GM21717 (cell line): ENCODE data around the gene SLC35E4.
A peak's percentile ranks its signal among the peaks of the same experiment; 100 is the strongest.
"Not testable (repeated sequence)": the region's sequence is repeated elsewhere in the genome, so short reads cannot be mapped to it uniquely, and the experiment has no call there.

ENCODE experiments used
- ATAC-seq: cut with Tn5 transposase; IDR thresholded peaks from one replicate; pipeline ENCODE4 v1.9.1; 2021; ENCODE audit warnings: mild to moderate bottlenecking, moderate library complexity; ENCODE audit not compliant: unreplicated experiment

SLC35E4 gene

GRCh38 chr22:30649430-30650007 is 13.9 kb downstream of the SLC35E4 start:
- ATAC-seq: peak; percentile 74

- ATAC-seq: no peak
Measured at GRCh38 chr22:30650508-30651116, 15.0 kb downstream of the SLC35E4 start.

- no peak for ATAC-seq
Measured at GRCh38 chr22:30652852-30653251, 17.3 kb downstream of the SLC35E4 start.

- ATAC-seq: no peak
Measured at GRCh38 chr22:30654361-30654760, 18.8 kb downstream of the SLC35E4 start.

GRCh38 chr22:30655532-30655931 is 20.0 kb downstream of the SLC35E4 start:
- ATAC-seq: no peak

- no peak for ATAC-seq
Measured at GRCh38 chr22:30662040-30662439, 26.5 kb downstream of the SLC35E4 start.

GRCh38 chr22:30664798-30665197 is 29.2 kb downstream of the SLC35E4 start:
- no peak for ATAC-seq

GRCh38 chr22:30665266-30665665 is 29.7 kb downstream of the SLC35E4 start:
- ATAC-seq: no peak

- ATAC-seq: no peak
Measured at GRCh38 chr22:30665786-30666185, 30.2 kb downstream of the SLC35E4 start.

GRCh38 chr22:30667107-30667493 is 31.5 kb downstream of the SLC35E4 start:
- ATAC-seq: no peak

- ATAC-seq: peak; percentile 68
Measured at GRCh38 chr22:30667494-30668385, 32.2 kb downstream of the SLC35E4 start, which contains the start of gene DUSP18. Gene DUSP18 (minus strand): TSS chr22:30667875. CDS start chr22:30664003, 3,872 bp downstream.

- ATAC-seq: no peak
Measured at GRCh38 chr22:30668386-30668710, 32.8 kb downstream of the SLC35E4 start.

GRCh38 chr22:30671071-30671470 is 35.5 kb downstream of the SLC35E4 start:
- no peak for ATAC-seq

GRCh38 chr22:30673136-30673535 is 37.6 kb downstream of the SLC35E4 start:
- ATAC-seq: no peak

GRCh38 chr22:30674482-30674881 is 38.9 kb downstream of the SLC35E4 start:
- no peak for ATAC-seq

GRCh38 chr22:30675436-30675835 is 39.9 kb downstream of the SLC35E4 start:
- ATAC-seq: no peak

GRCh38 chr22:30676565-30676964 is 41.0 kb downstream of the SLC35E4 start:
- ATAC-seq: not testable (repeated sequence)

GRCh38 chr22:30679895-30680690 is 44.5 kb downstream of the SLC35E4 start:
- not testable (repeated sequence) for ATAC-seq

GRCh38 chr22:30680991-30681770 is 45.6 kb downstream of the SLC35E4 start:
- no peak for ATAC-seq

GRCh38 chr22:30681831-30682230 is 46.2 kb downstream of the SLC35E4 start:
- no peak for ATAC-seq
